GM18870 (cell line): ENCODE results near the gene CCDC28A.
"Not testable (repeated sequence)": the region's sequence is repeated elsewhere in the genome, so short reads cannot be mapped to it uniquely, and the experiment has no call there.

ENCODE experiments used
- ATAC-seq: cut with Tn5 transposase; IDR thresholded peaks from one replicate; pipeline ENCODE4 v1.9.1; 2021; ENCODE audit warnings: moderate library complexity; ENCODE audit not compliant: unreplicated experiment

The CCDC28A gene

GRCh38 chr6:138773177-138774091 is at the start of gene CCDC28A:
Gene CCDC28A, plus strand, starts transcription at chr6:138773769. Its CDS starts 2,352 bp downstream, at chr6:138776121.
- ATAC-seq = peak; percentile 88

- no peak for ATAC-seq
Measured at GRCh38 chr6:138724015-138724414, 49.6 kb upstream of the CCDC28A start.

- ATAC-seq = no peak
Measured at GRCh38 chr6:138726066-138726756, 47.4 kb upstream of the CCDC28A start.

- ATAC-seq = no peak
Measured at GRCh38 chr6:138726757-138727097, 46.8 kb upstream of the CCDC28A start.

GRCh38 chr6:138727182-138727581 is 46.4 kb upstream of the CCDC28A start:
- no peak for ATAC-seq

GRCh38 chr6:138728662-138729061 is 44.9 kb upstream of the CCDC28A start:
- ATAC-seq = no peak

- not testable (repeated sequence) for ATAC-seq
Measured at GRCh38 chr6:138730037-138730436, 43.5 kb upstream of the CCDC28A start.

- no peak for ATAC-seq
Measured at GRCh38 chr6:138734585-138734984, 39.0 kb upstream of the CCDC28A start.

GRCh38 chr6:138736640-138737039 is 36.9 kb upstream of the CCDC28A start:
- no peak for ATAC-seq

GRCh38 chr6:138752017-138752416 is 21.6 kb upstream of the CCDC28A start:
- no peak for ATAC-seq

- ATAC-seq = no peak
Measured at GRCh38 chr6:138757136-138757535, 16.4 kb upstream of the CCDC28A start.

GRCh38 chr6:138765896-138766655 is 7.5 kb upstream of the CCDC28A start:
- ATAC-seq = no peak

- ATAC-seq = no peak
Measured at GRCh38 chr6:138769102-138769676, 4.4 kb upstream of the CCDC28A start.

GRCh38 chr6:138772596-138773176 is 883 bp upstream of the CCDC28A start:
- no peak for ATAC-seq

GRCh38 chr6:138774370-138774769 is 801 bp downstream of the CCDC28A start:
- no peak for ATAC-seq

- no peak for ATAC-seq
Measured at GRCh38 chr6:138776659-138777058, 3.1 kb downstream of the CCDC28A start.

- ATAC-seq = no peak
Measured at GRCh38 chr6:138778331-138778730, 4.8 kb downstream of the CCDC28A start.

- ATAC-seq = no peak
Measured at GRCh38 chr6:138782243-138782642, 8.7 kb downstream of the CCDC28A start.

- no peak for ATAC-seq
Measured at GRCh38 chr6:138785079-138785478, 11.5 kb downstream of the CCDC28A start.

- ATAC-seq = no peak
Measured at GRCh38 chr6:138785980-138786379, 12.4 kb downstream of the CCDC28A start.

GRCh38 chr6:138787138-138787537 is 13.6 kb downstream of the CCDC28A start:
- no peak for ATAC-seq
